ENCODE measurements around the gene KLHL17. TPM values are rescaled to one million over a fixed set of nuclear protein-coding genes. Genes with fewer than 3 reads are reported as not detected.
A peak's percentile ranks its signal among the peaks of the same experiment; 100 is the strongest.

Gene KLHL17
- total RNA-seq, 4 donors from 2014 or later: 3.7 to 10.8 (median 6.2) TPM

DNA sequence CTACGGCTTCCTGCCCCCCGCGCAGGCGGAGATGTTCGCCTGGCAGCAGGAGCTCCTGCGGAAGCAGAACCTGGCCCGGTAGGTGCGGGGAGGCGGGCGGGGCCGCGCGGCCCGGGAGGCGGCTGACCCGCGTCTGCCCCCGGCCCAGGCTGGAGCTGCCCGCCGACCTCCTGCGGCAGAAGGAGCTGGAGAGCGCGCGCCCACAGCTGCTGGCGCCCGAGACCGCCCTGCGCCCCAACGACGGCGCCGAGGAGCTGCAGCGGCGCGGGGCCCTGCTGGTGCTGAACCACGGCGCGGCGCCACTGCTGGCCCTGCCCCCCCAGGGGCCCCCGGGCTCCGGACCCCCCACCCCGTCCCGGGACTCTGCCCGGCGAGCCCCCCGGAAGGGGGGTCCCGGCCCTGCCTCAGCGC is 18.0 kb upstream of the KLHL17 start:
- H3K9me3 ChIP-seq: no peaks in the 10 kb centered on the region
- peaks cover 13 to 32% (median 30%) of the 10 kb centered on the region in 4 donors for H3K36me3 ChIP-seq
- H3K27me3 ChIP-seq: peaks cover 10 to 65% (median 29%) of the 10 kb centered on the region in 4 donors
- H3K4me1 ChIP-seq: peaks cover 34 to 57% (median 52%) of the 10 kb centered on the region in 4 donors
- no peak for TF ChIP-seq POLR2AphosphoS5 (IDR thresholded peaks at IDR 0.05)
- TF ChIP-seq POLR2A (IDR thresholded peaks at IDR 0.05; ENCODE audit: low read depth): no peak
- no peak for TF ChIP-seq EP300 (IDR thresholded peaks at IDR 0.05)
- TF ChIP-seq, protein P1, sequence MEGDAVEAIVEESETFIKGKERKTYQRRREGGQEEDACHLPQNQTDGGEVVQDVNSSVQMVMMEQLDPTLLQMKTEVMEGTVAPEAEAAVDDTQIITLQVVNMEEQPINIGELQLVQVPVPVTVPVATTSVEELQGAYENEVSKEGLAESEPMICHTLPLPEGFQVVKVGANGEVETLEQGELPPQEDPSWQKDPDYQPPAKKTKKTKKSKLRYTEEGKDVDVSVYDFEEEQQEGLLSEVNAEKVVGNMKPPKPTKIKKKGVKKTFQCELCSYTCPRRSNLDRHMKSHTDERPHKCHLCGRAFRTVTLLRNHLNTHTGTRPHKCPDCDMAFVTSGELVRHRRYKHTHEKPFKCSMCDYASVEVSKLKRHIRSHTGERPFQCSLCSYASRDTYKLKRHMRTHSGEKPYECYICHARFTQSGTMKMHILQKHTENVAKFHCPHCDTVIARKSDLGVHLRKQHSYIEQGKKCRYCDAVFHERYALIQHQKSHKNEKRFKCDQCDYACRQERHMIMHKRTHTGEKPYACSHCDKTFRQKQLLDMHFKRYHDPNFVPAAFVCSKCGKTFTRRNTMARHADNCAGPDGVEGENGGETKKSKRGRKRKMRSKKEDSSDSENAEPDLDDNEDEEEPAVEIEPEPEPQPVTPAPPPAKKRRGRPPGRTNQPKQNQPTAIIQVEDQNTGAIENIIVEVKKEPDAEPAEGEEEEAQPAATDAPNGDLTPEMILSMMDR (IDR thresholded peaks at IDR 0.05): no peak
- H3K27ac ChIP-seq (replicated peaks in 1 of 4): peak overlapping the region; percentile 36 to 78 (median 66)
- intact Hi-C loops (cut with DNase I): no loop called here
- no peak for DNase-seq (ENCODE audit: extremely low spot score)
- H3K4me3 ChIP-seq: peak overlapping the region; percentile 48 to 61 (median 50)
- WGBS: 0% methylated on average over 3 of the region's 48 CpGs

DNA sequence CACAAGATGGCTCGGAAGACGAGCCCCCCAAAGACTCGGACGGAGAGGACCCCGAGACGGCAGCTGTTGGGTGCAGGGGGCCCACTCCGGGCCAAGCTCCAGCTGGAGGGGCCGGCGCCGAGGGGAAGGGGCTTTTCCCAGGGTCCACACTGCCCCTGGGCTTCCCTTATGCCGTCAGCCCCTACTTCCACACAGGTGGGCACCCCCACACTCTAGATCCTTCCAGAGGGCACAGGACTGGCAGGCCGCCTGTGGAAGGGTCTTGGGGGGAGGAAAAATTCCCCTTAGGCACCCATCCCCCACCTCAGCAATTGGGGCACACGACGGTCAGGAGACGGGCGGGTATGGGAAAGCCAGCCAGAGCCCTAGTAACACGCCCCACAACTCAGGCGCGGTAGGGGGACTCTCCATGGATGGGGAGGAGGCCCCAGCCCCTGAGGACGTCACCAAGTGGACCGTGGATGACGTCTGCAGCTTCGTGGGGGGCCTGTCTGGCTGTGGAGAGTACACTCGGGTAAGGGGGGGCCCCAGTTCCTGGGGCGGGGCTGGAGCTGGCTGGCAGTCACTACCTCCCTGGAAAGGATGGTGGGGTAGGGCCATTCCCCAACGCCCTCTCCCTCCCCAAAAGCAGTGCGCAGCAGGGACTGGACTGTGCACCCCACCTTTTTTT is 17.4 kb upstream of the KLHL17 start:
- H3K27me3 ChIP-seq: peaks cover 10 to 59% (median 29%) of the 10 kb centered on the region in 4 donors
- DNase-seq (ENCODE audit: extremely low spot score): no peak
- peak overlapping the region; percentile 48 to 61 (median 50) for H3K4me3 ChIP-seq
- intact Hi-C loops (cut with DNase I): no loop called here
- 25% methylated on average over 15 of the region's 27 CpGs for whole genome bisulfite sequencing
- H3K36me3 ChIP-seq: peaks cover 19 to 38% (median 36%) of the 10 kb centered on the region in 4 donors
- no peaks in the 10 kb centered on the region for H3K9me3 ChIP-seq
- H3K27ac ChIP-seq (replicated peaks in 1 of 4): peak overlapping the region; percentile 36 to 78 (median 66)
- TF ChIP-seq POLR2AphosphoS5 (IDR thresholded peaks at IDR 0.05): peak in 1 of 2 donors; percentile 36
- TF ChIP-seq EP300 (IDR thresholded peaks at IDR 0.05): no peak
- TF ChIP-seq, protein P1 (IDR thresholded peaks at IDR 0.05): no peak
- no peak for TF ChIP-seq POLR2A (IDR thresholded peaks at IDR 0.05; ENCODE audit: low read depth)
- peaks cover 34 to 57% (median 52%) of the 10 kb centered on the region in 4 donors for H3K4me1 ChIP-seq

DNA sequence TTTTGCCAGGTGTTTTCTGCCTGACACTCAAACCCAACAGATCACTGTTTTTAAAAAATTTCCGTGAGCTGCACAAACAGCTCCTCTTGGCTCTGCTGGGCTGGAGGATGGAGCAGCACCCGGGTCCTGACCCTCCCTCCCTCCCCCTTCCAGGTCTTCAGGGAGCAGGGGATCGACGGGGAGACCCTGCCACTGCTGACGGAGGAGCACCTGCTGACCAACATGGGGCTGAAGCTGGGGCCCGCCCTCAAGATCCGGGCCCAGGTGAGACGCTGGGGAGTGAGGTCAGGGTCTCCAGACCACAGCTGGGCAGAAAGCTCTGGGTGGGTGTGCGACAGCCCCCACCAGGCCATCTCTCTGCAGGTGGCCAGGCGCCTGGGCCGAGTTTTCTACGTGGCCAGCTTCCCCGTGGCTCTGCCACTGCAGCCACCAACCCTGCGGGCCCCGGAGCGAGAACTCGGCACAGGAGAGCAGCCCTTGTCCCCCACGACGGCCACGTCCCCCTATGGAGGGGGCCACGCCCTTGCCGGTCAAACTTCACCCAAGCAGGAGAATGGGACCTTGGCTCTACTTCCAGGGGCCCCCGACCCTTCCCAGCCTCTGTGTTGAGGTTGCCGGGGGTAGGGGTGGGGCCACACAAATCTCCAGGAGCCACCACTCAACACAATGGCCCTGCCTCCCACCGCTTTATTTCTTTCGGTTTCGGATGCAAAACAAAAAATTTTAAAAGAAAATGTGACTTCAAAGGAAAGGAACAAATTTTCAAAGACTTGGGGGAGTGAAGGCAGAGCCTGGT is 16.6 kb upstream of the KLHL17 start:
- DNase-seq (ENCODE audit: extremely low spot score): no peak
- no peak for TF ChIP-seq POLR2A (IDR thresholded peaks at IDR 0.05; ENCODE audit: low read depth)
- no peak for TF ChIP-seq EP300 (IDR thresholded peaks at IDR 0.05)
- TF ChIP-seq POLR2AphosphoS5 (IDR thresholded peaks at IDR 0.05): no peak
- TF ChIP-seq, protein P1 (IDR thresholded peaks at IDR 0.05): no peak
- WGBS: 80% methylated on average over 18 of the region's 27 CpGs
- H3K27ac ChIP-seq (replicated peaks in 1 of 4): peak overlapping the region; percentile 52 to 78 (median 68)
- peaks cover 26 to 45% (median 43%) of the 10 kb centered on the region in 4 donors for H3K36me3 ChIP-seq
- H3K9me3 ChIP-seq: no peaks in the 10 kb centered on the region
- peaks cover 34 to 57% (median 52%) of the 10 kb centered on the region in 4 donors for H3K4me1 ChIP-seq
- peak overlapping the region in 1 of 4 donors; percentile 14 for H3K4me3 ChIP-seq
- H3K27me3 ChIP-seq: peaks cover 10 to 52% (median 29%) of the 10 kb centered on the region in 4 donors
- intact Hi-C loops (cut with DNase I): no loop called here

DNA sequence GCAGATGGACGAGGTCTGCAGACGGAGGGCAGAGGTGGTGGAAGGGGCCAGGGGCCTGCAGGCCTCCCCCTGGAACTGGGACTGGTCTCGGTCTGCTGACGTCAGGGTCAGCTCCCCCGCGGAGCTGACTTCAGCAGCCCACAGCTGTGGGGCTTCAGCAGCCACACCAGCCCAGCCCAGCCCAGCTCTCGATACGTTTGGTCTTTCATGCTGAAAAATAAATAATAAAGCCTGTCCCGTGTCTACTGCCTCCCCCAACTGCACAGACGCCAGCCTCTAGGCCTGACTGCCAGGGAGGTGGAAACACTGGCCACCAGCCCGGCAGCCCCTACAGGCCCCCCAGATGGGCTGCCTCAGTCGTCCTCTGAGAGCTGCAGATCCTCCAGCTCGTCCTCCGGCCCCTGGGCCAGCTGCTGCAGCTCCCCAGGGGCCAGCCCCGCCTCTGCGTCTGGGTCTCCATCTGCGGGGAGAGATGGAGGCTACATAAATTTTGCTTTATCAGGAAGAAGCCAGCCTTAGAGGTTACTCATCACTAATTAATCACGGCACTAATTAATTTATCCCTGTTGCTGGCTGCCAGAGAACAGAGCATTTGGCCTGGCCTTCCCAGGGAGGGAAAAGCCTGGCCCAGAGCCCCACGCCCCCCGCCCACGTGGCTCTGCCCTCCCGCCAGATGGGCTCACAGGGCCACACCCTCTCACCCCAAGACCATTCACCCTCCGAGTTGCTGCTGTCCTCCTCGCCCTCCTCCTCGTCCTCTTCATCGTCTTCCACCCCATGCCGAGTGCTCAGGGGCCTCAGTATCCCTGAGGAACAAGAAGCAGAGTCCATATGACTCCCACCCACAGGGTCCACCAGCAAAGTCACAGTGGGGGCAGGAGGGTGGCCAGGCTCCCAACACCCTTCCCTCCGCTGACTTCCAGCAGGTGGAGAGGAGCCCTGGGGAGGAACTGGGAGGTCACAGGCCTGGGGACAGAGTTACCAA is 15.8 kb upstream of the KLHL17 start:
- Histone ChIP-seq H3K27me3 (peaks cover 10 to 43% (median 25%) of the 10 kb centered on the region in 4 donors), H3K9me3 (no peaks in the 10 kb centered on the region), H3K4me1 (peaks cover 31 to 50% (median 46%) of the 10 kb centered on the region in 4 donors), H3K27ac (replicated peaks in 1 of 4) (peak overlapping the region; percentile 7 to 78 (median 63)), H3K4me3 (peak overlapping the region in 1 of 4 donors; percentile 14), H3K36me3 (peaks cover 28 to 54% (median 52%) of the 10 kb centered on the region in 4 donors)
- 55% methylated on average over 19 of the region's 28 CpGs for WGBS
- DNase-seq (ENCODE audit: extremely low spot score): no peak
- TF ChIP-seq POLR2AphosphoS5 (IDR thresholded peaks at IDR 0.05) (no peak), EP300 (IDR thresholded peaks at IDR 0.05) (no peak), POLR2A (IDR thresholded peaks at IDR 0.05; ENCODE audit: low read depth) (no peak)
- TF ChIP-seq, protein P1 (IDR thresholded peaks at IDR 0.05): no peak
- intact Hi-C loops (cut with DNase I): no loop called here
